Kidney capillary endothelial cell (primary cell): ENCODE results near the gene FAM3A.

Experiments used
- DNase-seq: peaks from one replicate; pipeline ENCODE4 v3.0.0-alpha.2; 2018; ENCODE audit warnings: low spot score

FAM3A gene

GRCh38 chrX:154478728-154479622, 37.1 kb downstream of the FAM3A start, which contains the start of gene LAGE3:
Gene LAGE3 (minus strand): TSS chrX:154479281. CDS start chrX:154478915, 366 bp downstream.
- DNase-seq: peak; percentile 71

GRCh38 chrX:154477891-154478477, 38.0 kb downstream of the FAM3A start:
- no peak for DNase-seq

- no peak for DNase-seq
These were observed 39.2 kb downstream of the FAM3A start for GRCh38 chrX:154476821-154477220.

- no peak for DNase-seq
These were observed 42.3 kb downstream of the FAM3A start for GRCh38 chrX:154473683-154474082.

GRCh38 chrX:154472685-154473632, 43.1 kb downstream of the FAM3A start:
- DNase-seq: no peak

- DNase-seq: no peak
These were observed 44.0 kb downstream of the FAM3A start for GRCh38 chrX:154471839-154472684.

GRCh38 chrX:154470914-154471568, 45.0 kb downstream of the FAM3A start:
- DNase-seq: no peak

GRCh38 chrX:154470434-154470833, 45.6 kb downstream of the FAM3A start:
- no peak for DNase-seq

GRCh38 chrX:154469880-154470279, 46.2 kb downstream of the FAM3A start:
- no peak for DNase-seq

- no peak for DNase-seq
These were observed 46.9 kb downstream of the FAM3A start for GRCh38 chrX:154469114-154469513.

GRCh38 chrX:154468217-154468616, 47.8 kb downstream of the FAM3A start:
- no peak for DNase-seq

GRCh38 chrX:154467556-154467955, 48.5 kb downstream of the FAM3A start:
- DNase-seq: no peak

GRCh38 chrX:154466907-154467306, 49.1 kb downstream of the FAM3A start:
- no peak for DNase-seq

- DNase-seq: no peak
These were observed 50.0 kb downstream of the FAM3A start for GRCh38 chrX:154466036-154466435.

- no peak for DNase-seq
These were observed 50.4 kb downstream of the FAM3A start for GRCh38 chrX:154465601-154466000.

GRCh38 chrX:154464806-154465365, 51.1 kb downstream of the FAM3A start:
- DNase-seq: no peak

GRCh38 chrX:154463611-154464220, 52.3 kb downstream of the FAM3A start:
- no peak for DNase-seq

GRCh38 chrX:154462396-154462795, 53.6 kb downstream of the FAM3A start:
- DNase-seq: no peak

- DNase-seq: no peak
These were observed 55.7 kb downstream of the FAM3A start for GRCh38 chrX:154460326-154460725.

- no peak for DNase-seq
These were observed 56.2 kb downstream of the FAM3A start for GRCh38 chrX:154459832-154460231.
